ENCODE results near the gene SPINK6.

The SPINK6 gene

DNA sequence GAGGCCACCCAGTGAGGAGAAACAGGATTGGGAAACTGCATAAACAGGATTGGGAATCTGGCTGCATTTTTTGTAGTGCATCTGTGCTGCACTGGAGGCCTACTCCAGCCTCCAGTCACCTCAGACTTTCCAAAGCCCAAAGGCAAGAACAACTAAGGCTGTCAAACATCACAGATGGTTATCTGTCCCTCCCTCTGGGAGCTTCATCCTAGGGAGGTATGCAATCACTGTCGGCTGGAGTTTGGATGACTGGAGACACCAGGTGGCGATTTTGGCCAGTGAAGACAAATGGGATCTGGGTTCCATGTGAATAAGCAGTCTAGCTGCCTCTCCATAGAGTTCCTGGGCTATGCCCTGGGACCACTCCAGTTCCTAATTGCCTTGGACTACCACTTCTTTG is 56.4 kb downstream of the SPINK6 start:
- Mint-ChIP-seq H3K4me3 (no peak overlapping the region), H3K27me3 (ENCODE audit: low read depth) (no peaks in the 10 kb centered on the region), H3K4me1 (no peaks in the 10 kb centered on the region), H3K36me3 (ENCODE audit: low read depth) (no peaks in the 10 kb centered on the region), H3K27ac (no peak overlapping the region), H3K9me3 (peaks cover 26% of the 10 kb centered on the region)
- TF ChIP-seq, protein P1, sequence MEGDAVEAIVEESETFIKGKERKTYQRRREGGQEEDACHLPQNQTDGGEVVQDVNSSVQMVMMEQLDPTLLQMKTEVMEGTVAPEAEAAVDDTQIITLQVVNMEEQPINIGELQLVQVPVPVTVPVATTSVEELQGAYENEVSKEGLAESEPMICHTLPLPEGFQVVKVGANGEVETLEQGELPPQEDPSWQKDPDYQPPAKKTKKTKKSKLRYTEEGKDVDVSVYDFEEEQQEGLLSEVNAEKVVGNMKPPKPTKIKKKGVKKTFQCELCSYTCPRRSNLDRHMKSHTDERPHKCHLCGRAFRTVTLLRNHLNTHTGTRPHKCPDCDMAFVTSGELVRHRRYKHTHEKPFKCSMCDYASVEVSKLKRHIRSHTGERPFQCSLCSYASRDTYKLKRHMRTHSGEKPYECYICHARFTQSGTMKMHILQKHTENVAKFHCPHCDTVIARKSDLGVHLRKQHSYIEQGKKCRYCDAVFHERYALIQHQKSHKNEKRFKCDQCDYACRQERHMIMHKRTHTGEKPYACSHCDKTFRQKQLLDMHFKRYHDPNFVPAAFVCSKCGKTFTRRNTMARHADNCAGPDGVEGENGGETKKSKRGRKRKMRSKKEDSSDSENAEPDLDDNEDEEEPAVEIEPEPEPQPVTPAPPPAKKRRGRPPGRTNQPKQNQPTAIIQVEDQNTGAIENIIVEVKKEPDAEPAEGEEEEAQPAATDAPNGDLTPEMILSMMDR (IDR thresholded peaks at IDR 0.05; ENCODE audit: unreplicated experiment in 3 of 3), result no peak

DNA sequence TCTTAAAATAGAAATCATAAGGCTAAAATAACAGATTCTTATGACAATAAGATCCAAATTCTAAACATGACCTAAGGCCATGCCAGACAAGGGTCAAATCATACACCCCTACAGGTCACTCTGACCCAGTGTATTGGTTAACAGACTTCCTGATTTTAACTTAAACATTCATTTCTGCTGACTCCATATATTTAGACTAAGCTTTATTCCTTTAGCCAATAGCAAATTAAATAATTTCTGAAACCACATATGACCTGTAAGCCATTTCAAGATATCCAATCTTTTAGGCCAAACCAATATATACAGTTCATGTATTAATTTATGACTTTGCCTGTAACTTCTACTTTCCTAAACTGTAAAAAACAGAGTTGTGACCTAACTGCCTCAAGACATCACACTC is 58.4 kb downstream of the SPINK6 start:
- Mint-ChIP-seq H3K36me3 (ENCODE audit: low read depth) (no peaks in the 10 kb centered on the region), H3K9me3 (peaks cover 27% of the 10 kb centered on the region), H3K27ac (no peak overlapping the region), H3K4me1 (no peaks in the 10 kb centered on the region), H3K4me3 (no peak overlapping the region), H3K27me3 (ENCODE audit: low read depth) (no peaks in the 10 kb centered on the region)
- TF ChIP-seq, protein P1 (IDR thresholded peaks at IDR 0.05; ENCODE audit: unreplicated experiment in 3 of 3), result no peak
